Testis (tissue), 3 donors: Measurements from ENCODE around the gene MAN2A1. TPM values are rescaled to one million over a fixed set of nuclear protein-coding genes. Genes with fewer than 3 reads are reported as not detected.

Experiments
- DNase-seq: peaks from one replicate; pipeline ENCODE4 v3.0.0-alpha.2; 2019
- H3K27ac ChIP-seq, 2 donors: fragments of 200-600 bp; sonication (generic); one replicate each; pipeline ENCODE4 v1.5.1; 2019
- H3K27me3 ChIP-seq: fragments of 200-600 bp; sonication (generic); one replicate; pipeline ENCODE4 v1.5.1; 2019
- H3K36me3 ChIP-seq: fragments of 200-600 bp; sonication (generic); one replicate; pipeline ENCODE4 v1.5.1; 2017; ENCODE audit warnings: low read depth; ENCODE audit errors: missing control alignments
- H3K4me1 ChIP-seq: fragments of 200-600 bp; sonication (generic); one replicate; pipeline ENCODE4 v1.5.1; 2019
- H3K4me3 ChIP-seq, 2 donors: fragments of 200-600 bp; sonication (generic); one replicate each; pipeline ENCODE4 v1.5.1; 2017 to 2019
- H3K9me3 ChIP-seq: fragments of 200-600 bp; sonication (generic); one replicate; pipeline ENCODE4 v1.5.1; 2017
- POLR2A ChIP-seq: fragments of 450-650 bp; IDR thresholded peaks from one replicate; pipeline ENCODE4 v1.6.1; 2017; ENCODE audit warnings: antibody characterized with exemption, mild to moderate bottlenecking, moderate library complexity
- WGBS, 2 donors: methylation state at CpG; one replicate each; pipeline ENCODE4 v1.1.5; 2018; 5-methylcytosine and 5-hydroxymethylcytosine counted together
- intact Hi-C: fragments of 100-400 bp; cut with DNase I; formaldehyde crosslinking; loops from one replicate; pipeline ENCODE4 v1.15.1; 2023; ENCODE audit warnings: low total_unique reads
- polyA plus RNA-seq: library from polyadenylated mRNA; stranded (reverse); fragments of 350-450 nt; fragmentation: Illumina TruSeq; extraction: RNeasy Lipid Tissue Mini Kit (QIAGEN cat#74804); gene quantifications from one replicate; pipeline ENCODE4 v1.2.3, GENCODE V29; 2014; ENCODE audit warnings: low read depth, low replicate concordance; ENCODE audit not compliant: insufficient read depth
- total RNA-seq, 2 donors: library from RNA; depleted of rRNA; stranded (reverse); fragments of >200 nt; gene quantifications; one replicate each; pipeline ENCODE4 v1.2.3, GENCODE V29; 2016
- TF ChIP-seq, protein P1 (sequence below), 3 experiments: fragments of 450-650 bp in 2 of 3; fragments of 200-600 bp in 1 of 3; sonication (generic) in 1 of 3; IDR thresholded peaks; one replicate each; pipeline ENCODE4 v1.5.1; 2016 to 2019; ENCODE audit warnings: antibody characterized with exemption in 3 of 3, mild to moderate bottlenecking in 2 of 3, moderate library complexity in 1 of 3

MAN2A1 gene
- total and polyA plus RNA-seq, 3 donors from 2014 or later: 36.0 to 80.5 (median 55.6) TPM

DNA sequence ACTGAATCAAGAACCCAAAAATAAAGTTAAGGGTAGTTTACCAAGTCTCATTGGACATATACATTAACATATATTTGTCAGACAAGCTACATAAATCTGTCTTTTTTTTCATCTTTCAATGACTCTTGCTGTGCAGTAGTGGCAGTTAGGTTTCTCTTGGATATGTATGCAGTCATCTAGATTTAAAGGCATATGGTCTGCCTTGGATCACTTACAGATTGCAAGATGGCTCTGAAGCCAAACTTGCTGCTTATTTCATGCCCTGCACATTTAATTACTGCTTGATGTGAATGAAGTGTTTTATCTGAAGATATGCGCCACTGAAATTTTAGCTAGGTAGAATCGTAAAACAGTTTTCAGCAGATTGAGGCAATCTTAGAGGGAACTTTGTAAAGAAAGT is 18.6 kb upstream of the MAN2A1 start:
- H3K4me1 ChIP-seq: no peaks in the 10 kb centered on the region
- no peak overlapping the region for H3K4me3 ChIP-seq
- no peak for TF ChIP-seq POLR2A
- TF ChIP-seq, protein P1, sequence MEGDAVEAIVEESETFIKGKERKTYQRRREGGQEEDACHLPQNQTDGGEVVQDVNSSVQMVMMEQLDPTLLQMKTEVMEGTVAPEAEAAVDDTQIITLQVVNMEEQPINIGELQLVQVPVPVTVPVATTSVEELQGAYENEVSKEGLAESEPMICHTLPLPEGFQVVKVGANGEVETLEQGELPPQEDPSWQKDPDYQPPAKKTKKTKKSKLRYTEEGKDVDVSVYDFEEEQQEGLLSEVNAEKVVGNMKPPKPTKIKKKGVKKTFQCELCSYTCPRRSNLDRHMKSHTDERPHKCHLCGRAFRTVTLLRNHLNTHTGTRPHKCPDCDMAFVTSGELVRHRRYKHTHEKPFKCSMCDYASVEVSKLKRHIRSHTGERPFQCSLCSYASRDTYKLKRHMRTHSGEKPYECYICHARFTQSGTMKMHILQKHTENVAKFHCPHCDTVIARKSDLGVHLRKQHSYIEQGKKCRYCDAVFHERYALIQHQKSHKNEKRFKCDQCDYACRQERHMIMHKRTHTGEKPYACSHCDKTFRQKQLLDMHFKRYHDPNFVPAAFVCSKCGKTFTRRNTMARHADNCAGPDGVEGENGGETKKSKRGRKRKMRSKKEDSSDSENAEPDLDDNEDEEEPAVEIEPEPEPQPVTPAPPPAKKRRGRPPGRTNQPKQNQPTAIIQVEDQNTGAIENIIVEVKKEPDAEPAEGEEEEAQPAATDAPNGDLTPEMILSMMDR (IDR thresholded peaks at IDR 0.05): no peak
- H3K27me3 ChIP-seq: no peaks in the 10 kb centered on the region
- intact Hi-C loops: no loop called here
- H3K36me3 ChIP-seq: no peaks in the 10 kb centered on the region
- DNase-seq: no peak
- WGBS, 2 donors: 91 to 92% methylated on average over 2 of the region's 2 CpGs
- no peaks in the 10 kb centered on the region for H3K9me3 ChIP-seq
- H3K27ac ChIP-seq: no peak overlapping the region

DNA sequence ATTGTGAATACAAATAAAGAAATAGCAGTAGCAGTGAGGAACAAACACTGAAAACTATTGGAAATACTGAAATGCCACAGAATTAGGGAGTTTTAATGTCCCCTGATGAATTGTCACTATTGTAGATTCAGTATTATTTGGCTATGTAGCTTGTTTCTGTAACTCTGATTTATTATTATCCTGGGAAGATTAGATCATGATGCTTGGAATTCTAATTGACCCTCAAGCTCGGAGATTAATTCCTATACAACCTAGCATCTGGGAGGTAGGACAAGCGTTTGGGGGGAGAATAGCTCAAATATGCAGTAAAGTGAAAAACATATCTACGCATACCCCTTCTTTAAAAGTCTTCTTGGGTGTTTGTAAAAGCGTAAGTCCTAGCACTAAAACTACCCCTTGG is 15.1 kb upstream of the MAN2A1 start:
- intact Hi-C loops: no loop called here
- H3K36me3 ChIP-seq: no peaks in the 10 kb centered on the region
- TF ChIP-seq, protein P1 (IDR thresholded peaks at IDR 0.05): no peak
- no peak for TF ChIP-seq POLR2A
- H3K4me1 ChIP-seq: no peaks in the 10 kb centered on the region
- no peak overlapping the region for H3K27ac ChIP-seq
- DNase-seq: no peak
- no peaks in the 10 kb centered on the region for H3K9me3 ChIP-seq
- H3K27me3 ChIP-seq: no peaks in the 10 kb centered on the region
- H3K4me3 ChIP-seq: no peak overlapping the region
- 86 to 88% methylated on average over 4 of the region's 4 CpGs for WGBS, 2 donors

DNA sequence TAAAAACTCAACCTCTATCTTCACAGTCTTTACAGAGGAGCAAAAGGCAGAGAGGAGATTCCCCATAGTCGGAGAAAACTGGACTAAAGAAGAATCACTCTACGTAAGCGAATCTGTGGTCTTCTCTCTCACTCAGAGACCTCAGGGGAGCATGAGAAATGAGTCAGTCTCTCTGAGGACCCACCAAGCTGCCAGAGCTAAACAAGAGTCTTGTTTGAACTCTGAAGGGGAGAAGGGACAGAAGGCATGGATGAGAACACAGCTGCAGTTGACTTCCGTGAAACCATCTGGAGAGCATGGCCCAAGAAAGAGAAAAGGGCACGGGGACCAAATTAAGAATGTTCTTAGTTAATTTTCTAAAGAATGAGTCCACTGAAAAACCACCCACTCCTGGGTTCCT is 12.8 kb upstream of the MAN2A1 start:
- no peak for DNase-seq
- no peak overlapping the region for H3K4me3 ChIP-seq
- H3K36me3 ChIP-seq: no peaks in the 10 kb centered on the region
- TF ChIP-seq POLR2A: no peak
- TF ChIP-seq, protein P1 (IDR thresholded peaks at IDR 0.05): no peak
- H3K27me3 ChIP-seq: no peaks in the 10 kb centered on the region
- intact Hi-C loops: no loop called here
- WGBS, 2 donors: 90% methylated on average over 5 of the region's 5 CpGs
- no peaks in the 10 kb centered on the region for H3K4me1 ChIP-seq
- H3K27ac ChIP-seq: no peak overlapping the region
- no peaks in the 10 kb centered on the region for H3K9me3 ChIP-seq

DNA sequence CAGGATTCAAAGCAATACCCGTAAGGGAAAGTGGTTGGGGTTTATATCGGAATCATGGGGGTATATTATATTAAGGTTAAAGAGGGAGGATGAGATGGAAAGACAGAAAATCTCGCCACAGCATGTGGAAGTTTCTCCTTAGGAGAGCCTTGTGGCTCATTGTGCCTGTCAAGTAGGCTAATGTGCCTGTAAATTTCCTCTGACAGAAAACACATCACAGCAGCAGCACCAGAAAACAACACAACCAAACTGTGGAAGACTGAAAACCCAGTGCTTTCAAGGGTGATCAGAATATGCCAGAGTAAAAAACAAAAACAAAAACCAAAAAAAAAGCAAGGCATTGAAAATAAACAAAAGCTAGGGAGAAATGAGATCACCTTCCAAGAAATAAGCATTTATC is 11.3 kb upstream of the MAN2A1 start:
- H3K4me3 ChIP-seq: no peak overlapping the region
- no peaks in the 10 kb centered on the region for H3K9me3 ChIP-seq
- no peaks in the 10 kb centered on the region for H3K4me1 ChIP-seq
- WGBS, 2 donors: 84 to 92% methylated on average over 3 of the region's 3 CpGs
- no peak for DNase-seq
- TF ChIP-seq, protein P1 (IDR thresholded peaks at IDR 0.05): no peak
- no peak for TF ChIP-seq POLR2A
- H3K27me3 ChIP-seq: no peaks in the 10 kb centered on the region
- no peaks in the 10 kb centered on the region for H3K36me3 ChIP-seq
- H3K27ac ChIP-seq: no peak overlapping the region
- intact Hi-C loops: no loop called here

DNA sequence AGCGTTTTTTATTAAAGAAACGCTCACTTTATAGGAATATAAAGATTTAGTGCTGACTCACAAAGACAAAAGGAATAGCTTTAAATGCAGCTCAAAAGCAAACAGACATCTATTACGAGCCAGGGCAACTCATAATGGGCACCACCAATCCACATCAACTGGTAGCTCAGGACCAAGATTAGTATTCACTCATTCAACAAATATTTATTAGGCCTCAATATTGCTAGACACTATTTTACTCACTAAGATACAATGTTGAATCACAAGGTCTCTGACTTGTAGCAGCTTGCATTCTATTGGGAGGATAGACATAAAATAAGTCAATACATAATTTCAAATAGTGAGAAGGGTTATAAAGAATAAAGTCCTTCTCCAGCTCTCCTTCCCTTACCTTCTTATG is 8.0 kb upstream of the MAN2A1 start:
- 87 to 88% methylated on average over 3 of the region's 3 CpGs for WGBS, 2 donors
- H3K4me1 ChIP-seq: no peaks in the 10 kb centered on the region
- intact Hi-C loops: no loop called here

More for the DNA sequence above, 8.0 kb upstream of the MAN2A1 start:
- no peaks in the 10 kb centered on the region for H3K9me3 ChIP-seq
- H3K4me3 ChIP-seq: no peak overlapping the region
- no peak overlapping the region for H3K27ac ChIP-seq
- DNase-seq: no peak
- H3K27me3 ChIP-seq: no peaks in the 10 kb centered on the region
- no peaks in the 10 kb centered on the region for H3K36me3 ChIP-seq
- no peak for TF ChIP-seq POLR2A
- TF ChIP-seq, protein P1 (IDR thresholded peaks at IDR 0.05): no peak
